HK-2 (cell line): ENCODE data around the gene FAR1.
"Not testable (repeated sequence)": the region's sequence is repeated elsewhere in the genome, so short reads cannot be mapped to it uniquely, and the experiment has no call there.

ENCODE experiments used
- DNase-seq: peaks from one replicate; pipeline ENCODE4 v3.0.0-alpha.2; 2018; ENCODE audit not compliant: unreplicated experiment

FAR1 gene

GRCh38 chr11:13705710-13706109 lies 37.2 kb downstream of the FAR1 start:
- DNase-seq, result no peak

GRCh38 chr11:13713982-13714381 lies 45.5 kb downstream of the FAR1 start:
- DNase-seq, result no peak

- no peak for DNase-seq
Measured at GRCh38 chr11:13717331-13717730, 48.9 kb downstream of the FAR1 start.

- DNase-seq, result no peak
Measured at GRCh38 chr11:13718394-13718793, 49.9 kb downstream of the FAR1 start.

GRCh38 chr11:13720940-13721339 lies 52.5 kb downstream of the FAR1 start:
- no peak for DNase-seq

- DNase-seq, result no peak
Measured at GRCh38 chr11:13721760-13722159, 53.3 kb downstream of the FAR1 start.

- DNase-seq, result no peak
Measured at GRCh38 chr11:13726456-13726855, 58.0 kb downstream of the FAR1 start.

- no peak for DNase-seq
Measured at GRCh38 chr11:13728076-13728475, 59.6 kb downstream of the FAR1 start.

- no peak for DNase-seq
Measured at GRCh38 chr11:13734530-13734929, 66.1 kb downstream of the FAR1 start.

- no peak for DNase-seq
Measured at GRCh38 chr11:13745165-13745564, 76.7 kb downstream of the FAR1 start.

- DNase-seq, result not testable (repeated sequence)
Measured at GRCh38 chr11:13753316-13753715, 84.8 kb downstream of the FAR1 start.

GRCh38 chr11:13759050-13759449 lies 90.6 kb downstream of the FAR1 start:
- DNase-seq, result no peak

- peak; percentile 5 for DNase-seq
Measured at GRCh38 chr11:13760115-13760514, 91.6 kb downstream of the FAR1 start.

GRCh38 chr11:13761250-13761649 lies 92.8 kb downstream of the FAR1 start:
- no peak for DNase-seq

GRCh38 chr11:13761716-13762115 lies 93.2 kb downstream of the FAR1 start:
- DNase-seq, result no peak

GRCh38 chr11:13762718-13763117 lies 94.2 kb downstream of the FAR1 start:
- DNase-seq, result no peak

GRCh38 chr11:13763341-13763740 lies 94.9 kb downstream of the FAR1 start:
- no peak for DNase-seq

GRCh38 chr11:13765886-13766285 lies 97.4 kb downstream of the FAR1 start:
- DNase-seq, result no peak

GRCh38 chr11:13767471-13767870 lies 99.0 kb downstream of the FAR1 start:
- no peak for DNase-seq

GRCh38 chr11:13769188-13769587 lies 100.7 kb downstream of the FAR1 start:
- no peak for DNase-seq

GRCh38 chr11:13771151-13771550 lies 102.7 kb downstream of the FAR1 start:
- DNase-seq, result no peak

- no peak for DNase-seq
Measured at GRCh38 chr11:13772223-13773046, 104.0 kb downstream of the FAR1 start.

- no peak for DNase-seq
Measured at GRCh38 chr11:13775471-13775870, 107.0 kb downstream of the FAR1 start.
